Measurements from ENCODE around the gene FAM227A.
A peak's percentile ranks its signal among the peaks of the same experiment; 100 is the strongest.
"Not testable (repeated sequence)": the region's sequence is repeated elsewhere in the genome, so short reads cannot be mapped to it uniquely, and the experiment has no call there.

Gene FAM227A

DNA sequence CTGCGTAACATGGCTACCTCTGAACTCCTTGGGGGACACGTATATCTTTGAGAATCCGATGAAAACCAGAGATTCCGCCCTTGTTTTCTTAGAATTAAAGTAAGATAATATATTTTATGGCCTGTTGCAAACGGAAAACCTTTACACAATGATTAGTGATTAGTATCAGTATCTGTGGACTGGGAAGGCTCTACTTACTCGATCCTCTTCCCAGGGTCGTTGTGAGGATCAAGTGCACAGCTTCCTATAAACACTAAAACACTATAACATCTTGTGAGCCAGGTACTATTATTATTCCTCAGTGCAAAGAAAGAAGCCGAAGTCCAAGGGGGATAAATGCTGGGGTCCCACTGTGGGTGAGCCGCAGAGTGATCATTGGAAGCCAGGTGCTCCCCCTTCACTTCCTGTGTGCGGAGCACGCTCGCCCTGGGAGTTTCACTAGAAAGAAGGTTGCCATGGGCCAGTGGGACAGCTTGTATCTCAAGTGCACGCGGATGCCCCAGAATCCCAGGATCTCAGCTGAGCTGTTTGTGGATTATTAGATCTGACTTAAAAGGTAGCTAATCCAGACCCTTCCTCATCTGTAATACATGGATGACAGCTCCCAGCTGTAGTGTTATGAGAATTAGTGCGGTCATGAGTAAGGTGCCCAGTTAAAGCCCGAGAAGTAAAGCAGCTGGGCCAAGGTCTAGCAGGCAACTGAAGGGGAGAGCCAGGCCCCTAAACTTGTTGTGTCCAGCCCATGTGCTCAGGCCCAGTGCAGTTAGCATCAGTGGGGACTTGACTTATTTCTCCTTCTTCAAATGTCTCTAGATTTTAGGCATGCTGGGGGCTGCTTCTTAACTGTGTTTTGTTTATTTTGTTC is 1.1 kb upstream of the FAM227A start:
- peak overlapping the region; percentile 83 to 90 for H3K27ac ChIP-seq
- no peak for DNase-seq (ENCODE audit: low spot score)
- H3K4me3 ChIP-seq: peak overlapping the region; percentile 98
- TF ChIP-seq, protein P1, sequence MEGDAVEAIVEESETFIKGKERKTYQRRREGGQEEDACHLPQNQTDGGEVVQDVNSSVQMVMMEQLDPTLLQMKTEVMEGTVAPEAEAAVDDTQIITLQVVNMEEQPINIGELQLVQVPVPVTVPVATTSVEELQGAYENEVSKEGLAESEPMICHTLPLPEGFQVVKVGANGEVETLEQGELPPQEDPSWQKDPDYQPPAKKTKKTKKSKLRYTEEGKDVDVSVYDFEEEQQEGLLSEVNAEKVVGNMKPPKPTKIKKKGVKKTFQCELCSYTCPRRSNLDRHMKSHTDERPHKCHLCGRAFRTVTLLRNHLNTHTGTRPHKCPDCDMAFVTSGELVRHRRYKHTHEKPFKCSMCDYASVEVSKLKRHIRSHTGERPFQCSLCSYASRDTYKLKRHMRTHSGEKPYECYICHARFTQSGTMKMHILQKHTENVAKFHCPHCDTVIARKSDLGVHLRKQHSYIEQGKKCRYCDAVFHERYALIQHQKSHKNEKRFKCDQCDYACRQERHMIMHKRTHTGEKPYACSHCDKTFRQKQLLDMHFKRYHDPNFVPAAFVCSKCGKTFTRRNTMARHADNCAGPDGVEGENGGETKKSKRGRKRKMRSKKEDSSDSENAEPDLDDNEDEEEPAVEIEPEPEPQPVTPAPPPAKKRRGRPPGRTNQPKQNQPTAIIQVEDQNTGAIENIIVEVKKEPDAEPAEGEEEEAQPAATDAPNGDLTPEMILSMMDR (IDR thresholded peaks at IDR 0.05): no peak

DNA sequence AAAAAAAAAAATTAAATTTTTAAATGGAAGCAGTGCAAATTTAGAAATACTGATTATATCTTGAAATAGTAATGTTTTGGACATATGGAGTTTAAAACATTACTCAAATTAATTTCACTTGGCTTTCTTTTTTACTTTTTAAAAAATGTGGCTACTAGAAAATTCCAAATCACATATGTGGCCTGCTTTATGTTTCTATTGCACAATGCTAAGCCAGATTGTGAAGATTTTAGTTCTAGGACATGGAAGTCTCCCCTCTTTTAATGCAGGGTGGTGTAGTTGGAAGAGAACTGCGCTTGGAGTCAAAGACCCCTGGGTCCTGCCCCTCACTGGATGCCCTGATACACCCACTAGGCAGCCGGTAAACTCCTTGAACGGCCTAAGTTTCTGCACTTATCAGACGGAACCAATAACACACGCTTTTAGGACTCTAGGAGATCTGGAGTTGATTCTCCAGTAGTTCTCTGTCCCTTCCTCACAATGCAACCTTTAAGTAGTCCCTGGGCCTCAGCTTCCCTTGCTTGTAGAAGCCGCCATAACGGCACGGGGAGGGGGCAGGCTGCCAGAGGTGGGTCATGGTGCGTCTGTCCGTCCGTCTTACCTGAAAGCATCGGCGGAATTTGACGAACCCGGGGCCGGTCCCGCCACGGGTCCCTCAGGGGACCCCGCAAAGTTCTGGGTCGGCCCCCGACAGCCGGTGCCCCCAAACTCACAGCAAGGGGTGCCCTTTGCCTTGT is 505 bp downstream of the FAM227A start:
- DNase-seq (ENCODE audit: low spot score): no peak
- TF ChIP-seq, protein P1 (IDR thresholded peaks at IDR 0.05): no peak
- peak overlapping the region; percentile 98 for H3K4me3 ChIP-seq
- H3K27ac ChIP-seq: peak overlapping the region; percentile 83 to 90

DNA sequence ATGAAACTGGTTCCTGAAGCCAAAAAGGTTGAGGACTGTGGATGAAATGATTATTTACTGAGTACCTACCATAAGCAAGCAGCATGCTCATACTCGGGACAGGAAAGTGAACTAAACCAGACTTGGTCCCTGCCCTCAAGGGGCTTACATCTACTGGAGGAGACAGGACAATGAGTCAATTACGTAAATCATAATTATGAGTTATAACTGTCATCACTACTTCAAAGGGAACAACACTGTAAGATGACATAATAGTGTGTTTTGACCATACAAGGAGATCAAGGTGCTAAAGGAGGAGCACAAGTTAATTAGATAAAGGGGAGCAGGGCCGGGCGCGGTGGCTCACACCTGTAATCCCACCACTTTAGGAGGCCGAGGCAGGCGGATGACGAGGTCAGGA is 2.5 kb downstream of the FAM227A start:
- Histone ChIP-seq H3K4me3 (no peak overlapping the region), H3K27ac (no peak overlapping the region)
- no peak for DNase-seq (ENCODE audit: low spot score)
- TF ChIP-seq, protein P1 (IDR thresholded peaks at IDR 0.05): no peak

DNA sequence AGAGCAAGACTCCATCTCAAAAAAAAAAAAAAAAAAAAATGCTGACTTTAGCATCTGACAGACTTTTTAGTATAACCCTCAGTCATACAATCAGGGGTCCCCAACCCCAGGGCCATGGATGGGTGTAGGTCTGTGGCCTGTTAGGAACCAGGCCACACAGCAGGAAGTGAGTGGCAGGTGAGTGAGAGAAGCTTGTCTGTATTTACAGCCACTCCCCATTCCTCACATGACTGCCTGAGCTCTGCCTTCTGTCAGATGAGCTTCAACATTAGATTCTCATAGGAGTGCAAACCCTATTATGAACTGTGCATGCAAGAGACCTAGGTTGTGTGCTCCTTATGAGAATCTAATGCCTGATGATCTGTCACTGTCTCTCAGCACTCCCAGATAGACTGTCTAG is 3.3 kb downstream of the FAM227A start:
- no peak for DNase-seq (ENCODE audit: low spot score)
- no peak overlapping the region for H3K27ac ChIP-seq
- H3K4me3 ChIP-seq: no peak overlapping the region
- TF ChIP-seq, protein P1 (IDR thresholded peaks at IDR 0.05): no peak

DNA sequence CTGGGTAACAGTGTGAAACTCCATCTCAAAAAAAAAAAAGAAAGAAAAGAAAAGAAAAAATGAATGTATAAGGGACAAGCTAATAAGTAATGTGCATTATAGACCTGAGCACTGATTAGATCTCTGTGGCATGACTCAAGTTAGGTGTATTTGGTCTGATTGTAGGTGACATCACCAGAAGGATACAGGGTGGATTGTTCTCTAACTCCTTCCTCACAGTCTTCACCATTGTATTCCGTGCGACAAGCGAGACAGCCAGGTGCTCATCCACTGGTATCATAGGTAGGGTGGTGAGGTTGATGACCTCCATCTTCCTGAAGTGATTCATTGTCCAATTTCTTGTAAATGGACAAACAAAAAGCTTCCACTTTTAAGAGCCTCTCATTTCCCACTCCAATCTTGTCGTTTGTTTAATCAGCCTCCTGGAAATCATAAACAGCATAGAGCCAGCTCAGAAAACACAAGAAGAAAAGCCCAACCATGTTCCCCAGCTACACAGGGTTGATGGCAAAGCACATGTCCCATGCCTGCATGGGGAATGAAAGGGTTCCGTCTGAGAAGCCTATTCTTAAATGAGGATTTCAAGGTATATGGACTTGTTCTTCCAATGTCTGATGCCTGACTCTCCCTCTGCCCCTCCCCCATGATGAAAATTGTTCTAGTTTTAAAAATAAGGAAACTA is 6.2 kb downstream of the FAM227A start:
- H3K4me3 ChIP-seq: no peak overlapping the region
- TF ChIP-seq, protein P1 (IDR thresholded peaks at IDR 0.05): no peak
- no peak overlapping the region for H3K27ac ChIP-seq
- no peak for DNase-seq (ENCODE audit: low spot score)

DNA sequence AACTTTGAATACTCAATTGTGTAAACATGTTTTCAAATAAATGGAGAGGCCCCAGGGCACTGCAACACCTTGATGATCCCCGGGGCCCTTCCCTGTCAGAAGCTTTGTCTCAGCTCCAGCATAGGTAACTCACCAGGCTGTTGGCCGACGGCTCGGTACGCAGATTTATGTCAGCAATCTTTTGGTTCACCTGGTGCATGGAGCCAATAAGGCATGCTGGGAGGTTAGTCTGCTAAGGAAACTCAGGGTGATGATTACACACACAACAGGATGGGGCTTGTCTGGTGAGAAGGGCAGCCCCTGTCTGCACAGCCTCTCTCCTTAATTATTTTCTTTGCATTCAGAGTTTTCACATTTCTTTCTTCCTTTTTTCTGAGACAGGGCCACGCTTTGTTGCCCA is 10.8 kb downstream of the FAM227A start:
- TF ChIP-seq, protein P1 (IDR thresholded peaks at IDR 0.05): no peak
- DNase-seq (ENCODE audit: low spot score): no peak
- Histone ChIP-seq H3K4me3 (no peak overlapping the region), H3K27ac (no peak overlapping the region)

DNA sequence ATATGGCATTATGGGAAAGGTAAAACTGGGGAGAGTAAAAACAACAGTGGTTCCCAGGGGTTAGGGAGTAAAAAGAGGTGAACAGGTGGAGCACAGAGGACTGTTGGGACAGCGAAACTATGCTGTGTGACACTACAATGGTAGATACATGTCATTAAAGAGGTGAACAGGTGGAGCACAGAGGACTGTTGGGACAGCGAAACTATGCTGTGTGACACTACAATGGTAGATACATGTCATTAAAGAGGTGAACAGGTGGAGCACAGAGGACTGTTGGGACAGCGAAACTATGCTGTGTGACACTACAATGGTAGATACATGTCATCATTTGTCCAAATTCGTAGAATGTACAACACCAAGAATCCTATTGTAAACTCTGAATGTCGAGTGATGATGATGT is 11.9 kb downstream of the FAM227A start:
- DNase-seq (ENCODE audit: low spot score); H3K27ac ChIP-seq; H3K4me3 ChIP-seq: not testable (repeated sequence)

Measured in coronary artery (tissue), 2 donors.